ENCODE measurements around the gene PCED1B.
"Not testable (repeated sequence)": the region's sequence is repeated elsewhere in the genome, so short reads cannot be mapped to it uniquely, and the experiment has no call there.

PCED1B gene

DNA sequence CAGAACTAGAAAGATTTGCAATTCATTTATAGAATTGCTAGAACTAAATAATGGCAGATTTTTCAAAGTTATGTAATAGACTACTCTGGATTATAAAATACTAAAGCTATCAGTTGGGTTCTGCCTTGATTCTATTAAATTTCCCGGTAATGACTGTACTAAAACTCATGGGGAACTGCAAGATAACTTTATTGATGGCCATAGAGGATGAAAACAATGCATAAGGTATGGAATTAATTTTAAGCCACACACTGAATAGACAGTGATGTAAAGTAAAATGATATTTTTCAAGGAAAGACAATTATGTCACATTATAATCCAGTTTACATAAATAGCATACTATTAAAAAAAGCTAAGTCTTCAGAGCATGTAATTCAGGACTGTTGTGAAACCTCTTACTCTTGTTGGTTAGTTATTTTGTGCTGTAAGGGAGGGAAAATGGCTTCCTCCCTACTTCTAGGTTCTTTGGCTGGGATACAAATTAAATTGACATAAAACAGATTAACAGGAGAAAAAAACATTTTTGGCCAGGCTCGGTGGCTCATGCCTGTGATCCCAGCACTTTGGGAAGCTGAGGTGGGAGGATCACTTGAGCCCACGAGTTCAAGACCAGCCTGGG is 134.7 kb downstream of the PCED1B start:
- FAIRE-seq: no peak

DNA sequence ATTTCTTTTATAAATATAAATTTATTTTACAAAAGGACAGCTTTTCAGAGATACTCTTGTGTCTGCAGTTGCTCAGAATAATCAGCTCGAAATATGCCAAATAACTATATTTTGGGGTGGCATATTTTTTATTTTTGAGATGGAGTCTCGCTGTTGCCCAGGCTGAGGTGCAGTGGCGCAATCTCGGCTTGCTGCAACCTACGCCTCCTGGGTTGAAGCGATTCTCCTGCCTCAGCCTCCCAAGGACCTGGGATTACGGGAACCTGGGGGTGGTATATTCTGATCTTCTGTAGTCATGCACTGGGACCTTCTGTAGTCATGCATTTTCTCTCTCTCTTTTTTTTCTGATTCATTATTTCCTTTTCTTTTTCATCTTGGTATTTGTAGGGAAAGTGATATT is 135.3 kb downstream of the PCED1B start:
- FAIRE-seq: no peak

- no peak for FAIRE-seq
These were observed 136.8 kb downstream of the PCED1B start for GRCh38 chr12:47216150-47216677.

GRCh38 chr12:47217595-47217869 is 138.1 kb downstream of the PCED1B start:
- not testable (repeated sequence) for FAIRE-seq

DNA sequence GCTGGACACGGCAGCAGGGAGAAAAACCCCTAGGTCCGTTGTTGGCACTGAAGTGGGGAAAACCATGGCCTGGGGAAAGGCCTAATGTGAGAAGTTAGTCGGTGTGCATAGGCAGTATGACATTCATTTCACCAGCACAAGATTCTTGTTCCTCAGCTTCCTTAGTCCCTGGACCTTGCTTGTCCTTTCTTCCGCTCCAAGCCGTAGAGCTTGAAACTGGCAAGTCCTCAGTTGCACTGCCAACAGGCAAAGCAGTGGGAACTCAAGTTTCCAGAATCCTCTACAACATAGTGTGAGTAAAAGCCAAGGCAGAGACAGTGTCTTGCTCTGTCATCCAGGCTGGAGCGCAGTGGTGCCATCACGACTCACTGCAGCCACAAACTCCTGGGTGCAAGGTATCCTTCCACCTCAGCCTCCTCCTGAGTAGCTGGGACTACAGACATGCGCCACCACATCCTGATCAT is 138.8 kb downstream of the PCED1B start:
- no peak for FAIRE-seq

GRCh38 chr12:47219243-47219642 is 139.8 kb downstream of the PCED1B start:
- FAIRE-seq: no peak

- no peak for FAIRE-seq
These were observed 142.0 kb downstream of the PCED1B start for GRCh38 chr12:47221256-47222023.

- FAIRE-seq: no peak
These were observed 143.2 kb downstream of the PCED1B start for GRCh38 chr12:47222520-47223030.

GRCh38 chr12:47223031-47223847 is 143.8 kb downstream of the PCED1B start:
- FAIRE-seq: no peak

GRCh38 chr12:47223848-47224213 is 144.4 kb downstream of the PCED1B start:
- no peak for FAIRE-seq

GRCh38 chr12:47224563-47225133 is 145.2 kb downstream of the PCED1B start:
- FAIRE-seq: no peak

DNA sequence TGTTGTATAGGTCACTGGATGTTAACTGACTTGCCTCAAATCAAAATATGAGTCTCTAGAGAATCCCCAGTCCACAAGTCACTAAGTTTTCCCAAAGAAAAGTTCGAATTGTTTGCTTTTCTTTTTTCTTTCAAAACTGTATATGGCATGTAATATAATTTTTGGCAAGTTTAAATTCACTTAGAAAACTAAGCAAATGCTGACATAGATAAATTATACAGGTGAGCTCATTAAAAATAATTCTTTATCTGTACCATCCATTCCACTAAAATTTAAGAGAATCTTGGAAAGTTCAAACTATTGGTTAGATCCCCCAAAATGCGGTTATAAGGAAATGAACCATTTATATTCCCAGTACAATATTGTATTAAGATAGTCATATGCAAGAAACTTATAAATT is 145.9 kb downstream of the PCED1B start:
- no peak for FAIRE-seq

DNA sequence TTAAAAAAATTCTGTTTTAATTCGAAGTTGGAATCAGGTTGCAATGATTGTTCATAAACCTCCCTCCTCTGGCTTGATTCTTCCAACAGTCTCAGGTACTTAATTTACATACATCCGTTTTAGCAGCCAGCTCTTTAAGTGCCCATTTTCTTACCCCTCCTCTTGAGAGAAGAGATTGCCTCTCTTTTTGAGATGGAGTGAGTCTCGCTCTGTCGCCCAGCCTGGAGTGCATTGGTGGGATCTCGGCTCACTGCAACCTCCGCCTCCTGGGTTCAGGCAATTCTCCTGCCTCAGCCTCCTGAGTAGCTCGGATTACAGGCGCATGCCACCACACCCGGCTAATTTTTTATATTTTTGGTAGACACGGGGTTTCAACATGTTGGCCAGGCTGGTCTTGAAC is 146.8 kb downstream of the PCED1B start:
- FAIRE-seq: no peak

DNA sequence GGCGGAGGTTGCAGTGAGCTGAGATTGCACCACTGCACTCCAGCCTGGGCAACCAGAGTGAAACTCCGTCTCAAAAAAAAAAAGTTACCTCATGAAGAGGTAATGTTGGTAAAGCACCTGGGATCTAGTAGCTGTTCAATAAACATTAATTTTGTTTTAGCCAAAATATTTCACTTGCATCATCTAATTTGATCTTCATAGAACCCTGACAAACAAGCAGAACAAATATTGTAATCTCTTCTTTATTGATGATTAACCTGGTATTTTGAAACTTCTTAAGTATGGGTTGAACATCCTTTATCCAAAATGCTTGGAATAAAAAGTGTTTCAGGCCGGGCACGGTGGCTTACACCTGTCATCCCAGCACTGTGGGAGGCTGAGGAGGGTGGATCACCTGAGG is 149.4 kb downstream of the PCED1B start:
- no peak for FAIRE-seq

- FAIRE-seq: no peak
These were observed 152.0 kb downstream of the PCED1B start for GRCh38 chr12:47231456-47231855.

DNA sequence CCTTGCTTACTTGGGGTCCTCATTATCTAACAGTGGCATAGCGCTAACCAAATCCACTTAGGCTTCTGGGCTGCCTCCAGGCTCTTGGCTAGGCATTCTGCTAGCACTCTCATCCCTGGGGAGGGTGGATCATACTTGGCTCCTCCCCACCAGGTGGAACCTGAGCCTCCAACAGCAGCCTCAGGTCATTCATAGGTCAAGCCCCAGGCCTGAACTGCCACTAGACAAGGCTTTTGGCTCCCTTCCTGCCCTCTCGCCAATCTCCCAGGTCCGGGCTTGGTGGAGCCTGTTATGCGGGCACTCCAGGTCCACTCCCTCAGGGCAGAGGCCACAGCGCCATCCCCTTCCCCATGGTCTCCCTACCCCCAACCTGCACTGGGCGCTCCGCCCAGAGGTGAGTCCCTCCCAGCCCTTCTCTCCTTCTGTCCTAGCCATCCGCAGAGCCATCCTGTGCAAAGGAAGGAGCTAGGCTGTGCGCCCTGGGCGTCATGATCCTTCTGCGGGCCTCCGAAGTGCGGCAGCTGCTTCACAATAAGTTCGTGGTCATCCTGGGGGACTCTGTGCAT is 155.2 kb downstream of the PCED1B start:
- FAIRE-seq: no peak

DNA sequence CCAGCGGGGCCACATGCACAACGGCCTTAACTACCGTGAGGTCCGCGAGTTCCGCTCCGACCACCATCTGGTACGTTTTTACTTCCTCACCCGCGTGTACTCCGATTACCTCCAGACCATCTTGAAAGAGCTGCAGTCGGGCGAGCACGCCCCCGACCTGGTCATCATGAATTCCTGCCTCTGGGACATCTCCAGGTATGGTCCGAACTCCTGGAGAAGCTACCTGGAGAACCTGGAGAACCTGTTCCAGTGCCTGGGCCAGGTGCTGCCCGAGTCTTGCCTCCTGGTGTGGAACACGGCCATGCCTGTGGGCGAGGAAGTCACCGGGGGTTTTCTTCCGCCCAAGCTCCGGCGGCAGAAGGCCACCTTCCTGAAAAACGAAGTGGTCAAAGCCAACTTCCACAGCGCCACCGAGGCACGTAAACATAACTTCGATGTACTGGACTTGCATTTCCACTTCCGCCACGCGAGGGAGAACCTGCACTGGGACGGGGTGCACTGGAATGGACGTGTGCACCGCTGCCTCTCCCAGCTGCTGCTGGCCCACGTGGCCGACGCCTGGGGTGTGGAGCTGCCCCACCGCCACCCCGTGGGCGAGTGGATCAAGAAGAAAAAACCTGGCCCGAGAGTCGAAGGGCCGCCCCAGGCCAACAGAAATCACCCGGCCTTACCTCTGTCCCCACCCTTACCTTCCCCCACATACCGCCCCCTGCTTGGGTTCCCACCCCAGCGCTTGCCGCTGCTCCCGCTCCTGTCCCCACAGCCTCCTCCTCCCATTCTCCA is 156.0 kb downstream of the PCED1B start:
- no peak for FAIRE-seq

GRCh38 chr12:47236109-47236714 is 156.8 kb downstream of the PCED1B start:
- FAIRE-seq: no peak

DNA sequence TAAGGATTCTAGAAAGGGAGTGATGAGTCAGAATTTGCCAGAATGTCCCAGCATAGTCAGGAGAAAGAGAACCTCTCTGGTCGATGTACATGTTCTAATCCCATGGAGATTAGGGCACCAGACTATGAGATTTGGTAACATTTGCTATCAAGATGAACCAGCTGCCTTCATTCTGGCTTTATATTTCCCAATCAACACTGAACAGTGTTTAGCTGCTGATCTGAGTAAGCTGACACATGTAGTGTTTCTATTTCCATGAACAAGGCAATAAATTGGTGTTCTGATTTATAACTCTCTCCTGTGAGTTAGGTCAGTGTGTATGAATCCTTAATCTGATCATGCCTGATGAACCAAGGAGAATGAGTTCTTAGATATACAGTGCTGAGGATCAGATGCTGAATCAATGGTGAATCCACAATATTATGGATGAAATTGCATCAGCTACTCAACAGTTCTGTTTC is 158.4 kb downstream of the PCED1B start:
- FAIRE-seq: no peak

GRCh38 chr12:47238669-47239114 is 159.3 kb downstream of the PCED1B start:
- no peak for FAIRE-seq

DNA sequence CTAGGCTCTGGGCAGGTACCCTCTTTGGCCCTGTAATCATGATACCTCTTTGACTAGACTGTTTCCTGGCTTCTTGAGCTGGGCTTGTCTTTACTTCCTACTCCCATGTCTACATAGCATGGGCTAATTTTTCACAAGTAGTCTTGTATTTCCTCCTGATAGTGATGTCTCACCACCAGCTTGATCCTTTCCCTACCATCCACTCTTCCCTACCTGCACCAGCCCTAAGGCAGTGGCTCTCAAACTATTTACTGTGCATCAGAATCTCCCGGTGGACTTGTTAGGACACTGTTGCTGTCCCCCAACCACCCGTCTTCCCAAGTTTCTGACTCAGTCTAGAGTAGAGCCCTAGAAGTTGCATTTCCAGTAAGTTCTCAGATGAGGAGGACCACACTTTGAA is 163.0 kb downstream of the PCED1B start:
- FAIRE-seq: no peak

Data from A204.1 (cell line).